Measurements from ENCODE around the gene NRSN2.
"Not testable (repeated sequence)": the region's sequence is repeated elsewhere in the genome, so short reads cannot be mapped to it uniquely, and the experiment has no call there.

NRSN2 gene

DNA sequence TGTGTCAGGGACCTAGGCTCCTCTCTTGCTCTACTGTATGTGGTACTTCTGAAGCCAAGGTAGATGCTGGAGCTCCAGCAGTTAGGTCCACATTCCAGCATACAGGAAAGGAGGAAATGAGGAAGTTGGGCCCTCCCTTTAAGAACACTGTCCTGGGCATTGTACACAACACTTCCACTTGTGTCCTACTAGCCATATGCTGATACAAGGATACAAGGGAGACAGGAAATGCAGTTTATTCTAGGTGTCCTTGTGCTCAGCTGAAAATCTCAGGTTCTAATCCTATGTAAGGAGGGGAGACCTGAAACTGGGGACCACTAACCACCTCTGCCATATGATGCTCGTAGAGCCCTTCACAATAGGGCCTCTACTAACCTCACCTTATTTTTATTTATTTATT, 37.8 kb downstream of the NRSN2 start:
- H3K27me3 ChIP-seq (ENCODE audit: control insufficient read depth in 2 of 2, insufficient read depth in 2 of 2, low read length in 2 of 2) = peaks cover 0 to 2% of the 10 kb centered on the region in 2 donors
- H3K27ac ChIP-seq (ENCODE audit: low read depth in 2 of 2, low read length in 2 of 2) = no peak overlapping the region
- peaks cover 4 to 17% of the 10 kb centered on the region in 2 donors for H3K36me3 ChIP-seq (ENCODE audit: control insufficient read depth in 2 of 2, insufficient read depth in 2 of 2, low read length in 2 of 2)
- H3K9ac ChIP-seq (ENCODE audit: low read depth in 1 of 2, low read length in 2 of 2) = no peak overlapping the region
- H3K4me3 ChIP-seq (ENCODE audit: low read length in 2 of 2) = no peak overlapping the region
- peaks cover 3 to 5% of the 10 kb centered on the region in 2 donors for H3K4me1 ChIP-seq (ENCODE audit: control insufficient read depth in 2 of 2, insufficient read depth in 2 of 2, low read length in 2 of 2)
- no peaks in the 10 kb centered on the region for H3K9me3 ChIP-seq (ENCODE audit: control insufficient read depth in 2 of 2, low read length in 2 of 2)

DNA sequence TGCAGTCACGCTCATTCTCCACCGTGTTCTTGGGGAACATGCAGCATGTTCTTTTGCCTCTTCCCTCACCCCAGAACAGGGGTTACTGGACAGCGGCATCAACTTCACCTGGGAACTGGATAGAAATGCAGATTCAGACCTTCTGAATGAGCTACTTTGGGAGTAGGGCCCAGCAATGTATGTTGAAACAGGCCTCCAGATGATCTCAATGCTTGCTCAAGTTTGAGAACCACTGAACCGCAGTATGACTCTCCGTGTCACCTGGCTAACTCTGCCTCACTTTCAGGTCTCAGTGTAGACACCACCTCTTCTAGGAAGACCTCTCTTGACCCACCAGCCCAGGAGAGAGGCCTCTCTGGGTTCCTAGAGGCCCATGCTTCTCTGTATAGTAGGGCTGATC, 38.5 kb downstream of the NRSN2 start:
- H3K4me3 ChIP-seq (ENCODE audit: low read length in 2 of 2) = no peak overlapping the region
- H3K27ac ChIP-seq (ENCODE audit: low read depth in 2 of 2, low read length in 2 of 2) = no peak overlapping the region
- peaks cover 0 to 2% of the 10 kb centered on the region in 2 donors for H3K27me3 ChIP-seq (ENCODE audit: control insufficient read depth in 2 of 2, insufficient read depth in 2 of 2, low read length in 2 of 2)
- H3K36me3 ChIP-seq (ENCODE audit: control insufficient read depth in 2 of 2, insufficient read depth in 2 of 2, low read length in 2 of 2) = peaks cover 4 to 18% of the 10 kb centered on the region in 2 donors
- peaks cover 3 to 5% of the 10 kb centered on the region in 2 donors for H3K4me1 ChIP-seq (ENCODE audit: control insufficient read depth in 2 of 2, insufficient read depth in 2 of 2, low read length in 2 of 2)
- no peak overlapping the region for H3K9ac ChIP-seq (ENCODE audit: low read depth in 1 of 2, low read length in 2 of 2)
- H3K9me3 ChIP-seq (ENCODE audit: control insufficient read depth in 2 of 2, low read length in 2 of 2) = no peaks in the 10 kb centered on the region

DNA sequence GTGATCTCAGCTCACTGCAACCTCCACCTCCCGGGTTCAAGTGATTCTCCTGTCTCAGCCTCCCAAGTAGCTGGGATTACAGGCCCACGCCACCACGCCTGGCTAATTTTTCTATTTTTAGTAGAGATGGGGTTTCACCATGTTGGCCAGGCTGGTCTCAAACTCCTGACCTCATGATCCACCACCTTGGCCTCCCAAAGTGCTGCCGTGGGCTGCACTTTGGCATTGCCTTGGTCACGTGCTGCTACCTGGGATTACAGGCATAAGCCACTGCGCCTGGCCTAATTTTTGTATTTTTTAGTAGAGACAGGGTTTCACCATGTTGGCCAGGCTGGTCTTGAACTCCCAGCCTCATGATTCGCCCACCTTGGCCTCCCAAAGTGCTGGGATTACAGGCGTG, 39.7 kb downstream of the NRSN2 start:
- H3K9me3 ChIP-seq (ENCODE audit: control insufficient read depth in 2 of 2, low read length in 2 of 2); H3K27ac ChIP-seq (ENCODE audit: low read depth in 2 of 2, low read length in 2 of 2); H3K4me1 ChIP-seq (ENCODE audit: control insufficient read depth in 2 of 2, insufficient read depth in 2 of 2, low read length in 2 of 2); H3K4me3 ChIP-seq (ENCODE audit: low read length in 2 of 2); H3K27me3 ChIP-seq (ENCODE audit: control insufficient read depth in 2 of 2, insufficient read depth in 2 of 2, low read length in 2 of 2); H3K9ac ChIP-seq (ENCODE audit: low read depth in 1 of 2, low read length in 2 of 2): not testable (repeated sequence)
- H3K36me3 ChIP-seq (ENCODE audit: control insufficient read depth in 2 of 2, insufficient read depth in 2 of 2, low read length in 2 of 2) = peaks cover 4 to 24% of the 10 kb centered on the region in 2 donors

- no peaks in the 10 kb centered on the region for H3K9me3 ChIP-seq (ENCODE audit: control insufficient read depth in 2 of 2, low read length in 2 of 2)
- H3K36me3 ChIP-seq (ENCODE audit: control insufficient read depth in 2 of 2, insufficient read depth in 2 of 2, low read length in 2 of 2) = peaks cover 4 to 27% of the 10 kb centered on the region in 2 donors
- H3K9ac ChIP-seq (ENCODE audit: low read depth in 1 of 2, low read length in 2 of 2) = no peak overlapping the region
- H3K4me3 ChIP-seq (ENCODE audit: low read length in 2 of 2) = no peak overlapping the region
- H3K27ac ChIP-seq (ENCODE audit: low read depth in 2 of 2, low read length in 2 of 2) = no peak overlapping the region
- no peaks in the 10 kb centered on the region for H3K4me1 ChIP-seq (ENCODE audit: control insufficient read depth in 2 of 2, insufficient read depth in 2 of 2, low read length in 2 of 2)
- peaks cover 0 to under 1% of the 10 kb centered on the region in 2 donors for H3K27me3 ChIP-seq (ENCODE audit: control insufficient read depth in 2 of 2, insufficient read depth in 2 of 2, low read length in 2 of 2)
Observed at GRCh38 chr20:387520-387919, 40.6 kb downstream of the NRSN2 start.

GRCh38 chr20:388034-388994, 41.4 kb downstream of the NRSN2 start:
- H3K36me3 ChIP-seq (ENCODE audit: control insufficient read depth in 2 of 2, insufficient read depth in 2 of 2, low read length in 2 of 2) = peaks cover 4 to 27% of the 10 kb centered on the region in 2 donors
- no peaks in the 10 kb centered on the region for H3K4me1 ChIP-seq (ENCODE audit: control insufficient read depth in 2 of 2, insufficient read depth in 2 of 2, low read length in 2 of 2)
- no peak overlapping the region for H3K27ac ChIP-seq (ENCODE audit: low read depth in 2 of 2, low read length in 2 of 2)
- no peak overlapping the region for H3K4me3 ChIP-seq (ENCODE audit: low read length in 2 of 2)
- H3K9ac ChIP-seq (ENCODE audit: low read depth in 1 of 2, low read length in 2 of 2) = no peak overlapping the region
- H3K27me3 ChIP-seq (ENCODE audit: control insufficient read depth in 2 of 2, insufficient read depth in 2 of 2, low read length in 2 of 2) = no peaks in the 10 kb centered on the region
- no peaks in the 10 kb centered on the region for H3K9me3 ChIP-seq (ENCODE audit: control insufficient read depth in 2 of 2, low read length in 2 of 2)

DNA sequence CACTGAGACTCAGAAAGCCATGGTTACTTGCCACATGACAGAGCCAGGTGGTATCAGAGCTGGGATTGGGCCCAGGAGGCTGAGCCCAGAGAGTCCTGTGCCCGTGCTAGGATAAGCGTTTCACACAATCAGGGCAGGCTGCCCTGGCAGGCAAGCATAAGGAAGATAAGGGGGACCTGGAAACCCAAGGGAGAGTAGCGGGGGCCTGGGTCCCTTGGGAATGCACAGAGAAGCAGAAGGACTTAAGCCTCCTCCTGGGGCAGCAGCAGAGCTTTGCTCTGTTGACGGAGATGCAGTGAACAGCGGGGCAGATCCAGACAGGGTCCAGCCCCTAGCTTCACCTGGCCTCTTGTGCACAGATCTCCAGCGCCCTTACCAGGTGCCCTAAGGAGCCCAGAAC, 42.3 kb downstream of the NRSN2 start:
- Histone ChIP-seq H3K27me3 (ENCODE audit: control insufficient read depth in 2 of 2, insufficient read depth in 2 of 2, low read length in 2 of 2) (no peaks in the 10 kb centered on the region), H3K9me3 (ENCODE audit: control insufficient read depth in 2 of 2, low read length in 2 of 2) (no peaks in the 10 kb centered on the region), H3K4me1 (ENCODE audit: control insufficient read depth in 2 of 2, insufficient read depth in 2 of 2, low read length in 2 of 2) (no peaks in the 10 kb centered on the region), H3K36me3 (ENCODE audit: control insufficient read depth in 2 of 2, insufficient read depth in 2 of 2, low read length in 2 of 2) (peaks cover 4 to 27% of the 10 kb centered on the region in 2 donors), H3K9ac (ENCODE audit: low read depth in 1 of 2, low read length in 2 of 2) (no peak overlapping the region), H3K27ac (ENCODE audit: low read depth in 2 of 2, low read length in 2 of 2) (no peak overlapping the region), H3K4me3 (ENCODE audit: low read length in 2 of 2) (no peak overlapping the region)

DNA sequence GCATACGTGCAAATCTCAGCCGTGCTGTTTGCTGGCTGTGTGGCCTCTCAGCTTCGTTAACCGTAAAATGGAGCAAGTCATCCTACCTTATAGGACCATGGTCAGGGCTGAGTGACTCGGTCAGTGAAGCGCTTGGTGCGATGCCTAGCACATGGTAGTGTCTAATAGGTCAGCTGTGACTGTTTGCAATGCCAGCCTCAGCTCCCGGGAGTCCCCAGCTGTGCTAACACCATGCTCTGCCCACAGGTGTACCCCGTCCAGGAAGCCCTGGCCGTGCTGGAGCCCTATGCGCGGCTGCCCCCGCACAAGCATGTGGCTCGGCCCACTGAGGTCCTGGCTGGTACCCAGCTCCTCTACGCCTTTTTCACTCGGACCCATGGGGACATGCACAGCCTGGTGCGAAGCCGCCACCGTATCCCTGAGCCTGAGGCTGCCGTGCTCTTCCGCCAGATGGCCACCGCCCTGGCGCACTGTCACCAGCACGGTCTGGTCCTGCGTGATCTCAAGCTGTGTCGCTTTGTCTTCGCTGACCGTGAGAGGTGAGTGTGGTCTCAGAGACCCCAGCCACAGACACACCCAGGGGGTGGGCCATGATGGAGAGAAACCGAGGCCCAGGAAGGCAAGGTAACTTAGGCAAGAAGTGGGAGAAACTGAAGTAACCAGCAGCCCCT, 44.3 kb downstream of the NRSN2 start:
- Histone ChIP-seq H3K4me3 (ENCODE audit: low read length in 2 of 2) (no peak overlapping the region), H3K36me3 (ENCODE audit: control insufficient read depth in 2 of 2, insufficient read depth in 2 of 2, low read length in 2 of 2) (peaks cover 4 to 33% of the 10 kb centered on the region in 2 donors), H3K9ac (ENCODE audit: low read depth in 1 of 2, low read length in 2 of 2) (no peak overlapping the region), H3K4me1 (ENCODE audit: control insufficient read depth in 2 of 2, insufficient read depth in 2 of 2, low read length in 2 of 2) (no peaks in the 10 kb centered on the region), H3K27ac (ENCODE audit: low read depth in 2 of 2, low read length in 2 of 2) (no peak overlapping the region), H3K27me3 (ENCODE audit: control insufficient read depth in 2 of 2, insufficient read depth in 2 of 2, low read length in 2 of 2) (no peaks in the 10 kb centered on the region), H3K9me3 (ENCODE audit: control insufficient read depth in 2 of 2, low read length in 2 of 2) (no peaks in the 10 kb centered on the region)

DNA sequence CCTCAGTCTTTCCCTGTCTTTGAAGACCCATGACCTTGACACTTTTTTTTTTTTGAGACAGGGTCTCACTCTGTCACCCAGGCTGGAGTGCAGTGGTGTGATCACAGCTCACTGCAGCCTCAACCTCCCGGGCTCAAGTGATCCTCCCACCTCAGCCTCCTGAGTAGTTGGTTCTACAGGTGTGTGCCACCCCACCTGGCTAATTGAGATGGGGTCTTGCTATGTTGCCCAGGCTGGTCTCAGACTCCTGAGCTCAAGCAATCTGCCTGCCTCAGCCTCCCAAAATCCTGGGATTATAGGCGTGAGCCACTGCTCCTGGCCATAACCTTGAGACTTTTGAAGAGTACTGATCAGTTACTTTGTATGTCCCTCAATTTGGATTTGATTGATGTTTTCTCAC, 46.4 kb downstream of the NRSN2 start:
- H3K27me3 ChIP-seq (ENCODE audit: control insufficient read depth in 2 of 2, insufficient read depth in 2 of 2, low read length in 2 of 2); H3K9ac ChIP-seq (ENCODE audit: low read depth in 1 of 2, low read length in 2 of 2); H3K27ac ChIP-seq (ENCODE audit: low read depth in 2 of 2, low read length in 2 of 2); H3K9me3 ChIP-seq (ENCODE audit: control insufficient read depth in 2 of 2, low read length in 2 of 2); H3K4me3 ChIP-seq (ENCODE audit: low read length in 2 of 2); H3K4me1 ChIP-seq (ENCODE audit: control insufficient read depth in 2 of 2, insufficient read depth in 2 of 2, low read length in 2 of 2): not testable (repeated sequence)
- peaks cover 11 to 42% of the 10 kb centered on the region in 2 donors for H3K36me3 ChIP-seq (ENCODE audit: control insufficient read depth in 2 of 2, insufficient read depth in 2 of 2, low read length in 2 of 2)

GRCh38 chr20:396252-396618, 49.3 kb downstream of the NRSN2 start:
- Histone ChIP-seq H3K9me3 (ENCODE audit: control insufficient read depth in 2 of 2, low read length in 2 of 2) (no peaks in the 10 kb centered on the region), H3K4me3 (ENCODE audit: low read length in 2 of 2) (no peak overlapping the region), H3K36me3 (ENCODE audit: control insufficient read depth in 2 of 2, insufficient read depth in 2 of 2, low read length in 2 of 2) (peaks cover 8 to 24% of the 10 kb centered on the region in 2 donors), H3K27me3 (ENCODE audit: control insufficient read depth in 2 of 2, insufficient read depth in 2 of 2, low read length in 2 of 2) (no peaks in the 10 kb centered on the region), H3K27ac (ENCODE audit: low read depth in 2 of 2, low read length in 2 of 2) (no peak overlapping the region), H3K9ac (ENCODE audit: low read depth in 1 of 2, low read length in 2 of 2) (no peak overlapping the region), H3K4me1 (ENCODE audit: control insufficient read depth in 2 of 2, insufficient read depth in 2 of 2, low read length in 2 of 2) (no peaks in the 10 kb centered on the region)
